SK-N-SH (cell line): Measurements from ENCODE around the gene H2AZ2. TPM values are rescaled to one million over a fixed set of nuclear protein-coding genes. Genes with fewer than 3 reads are reported as not detected.
A peak's percentile ranks its signal among the peaks of the same experiment; 100 is the strongest.
"Not testable (repeated sequence)": the region's sequence is repeated elsewhere in the genome, so short reads cannot be mapped to it uniquely, and the experiment has no call there.

Source experiments
- CTCF ChIA-PET: fragments of 300-600, 350-600 bp; formaldehyde crosslinking; extraction: SDS; loops from one replicate; lab custom pipeline; 2021; lab: Yijun Ruan, JAX
- POLR2A ChIA-PET: fragments of 350-600 bp; sonication (Branson Sonifier 250); formaldehyde crosslinking; extraction: SDS; loops from one replicate; lab custom pipeline; 2020; ENCODE audit warnings: antibody characterized with exemption, inconsistent platforms; lab: Yijun Ruan, JAX
- DNase-seq: peaks from one replicate; pipeline ENCODE4 v3.0.0; 2012
- H2AFZ ChIP-seq: fragments of 200-600 bp; sonication (generic); 2 replicates; pipeline ENCODE4 v1.8.1; 2016; ENCODE audit warnings: antibody characterized with exemption, mild to moderate bottlenecking, low read depth
- H3F3A ChIP-seq: fragments of 200-600 bp; sonication (generic); replicated peaks from 2 replicates; pipeline ENCODE3; 2016; ENCODE audit warnings: antibody characterized with exemption, mild to moderate bottlenecking; ENCODE audit not compliant: insufficient read depth
- H3K27ac ChIP-seq, 2 experiments: fragments of 200-500 bp in 1 of 2; fragments of 200-600 bp in 1 of 2; sonication (Bioruptor generic) in 1 of 2; sonication (generic), shearing (Covaris generic) in 1 of 2; 2 replicates each; pipeline versions ENCODE4 v1.5.1 to v1.6.1; 2014 to 2016; ENCODE audit warnings: low read depth in 2 of 2, inconsistent platforms in 1 of 2, low read length in 1 of 2, mild to moderate bottlenecking in 1 of 2, mixed read lengths in 1 of 2
- H3K27me3 ChIP-seq: fragments of 200-600 bp; sonication (generic), shearing (Covaris generic); 2 replicates; pipeline ENCODE4 v1.6.1; 2016; ENCODE audit warnings: mixed run types; ENCODE audit not compliant: insufficient read depth
- H3K36me3 ChIP-seq, 2 experiments: fragments of 200-500 bp in 1 of 2; fragments of 200-600 bp in 1 of 2; sonication (Bioruptor generic) in 1 of 2; sonication (generic) in 1 of 2; replicated peaks in 1 of 2; 2 replicates each; pipeline versions ENCODE3 to v1.5.1; 2014 to 2016; ENCODE audit warnings: low read length in 1 of 2, mild to moderate bottlenecking in 1 of 2; ENCODE audit not compliant: insufficient read depth in 2 of 2, control insufficient read depth in 1 of 2
- H3K4me1 ChIP-seq, 2 experiments: fragments of 200-500 bp in 1 of 2; fragments of 200-600 bp in 1 of 2; sonication (Bioruptor generic) in 1 of 2; sonication (generic), shearing (Covaris generic) in 1 of 2; 2 replicates each; pipeline versions ENCODE4 v1.5.1 to v1.6.1; 2014 to 2016; ENCODE audit warnings: low read depth in 1 of 2, low read length in 1 of 2, mixed run types in 1 of 2; ENCODE audit not compliant: insufficient read depth in 2 of 2, control insufficient read depth in 1 of 2
- H3K4me2 ChIP-seq: fragments of 200-600 bp; sonication (generic), shearing (Covaris generic); 2 replicates; pipeline ENCODE4 v1.6.1; 2017; ENCODE audit warnings: mixed run types
- H3K4me3 ChIP-seq, 2 experiments: fragments of 200-500 bp in 1 of 2; fragments of 200-600 bp in 1 of 2; sonication (Bioruptor generic) in 1 of 2; sonication (generic), shearing (Covaris generic) in 1 of 2; 2 replicates each; pipeline versions ENCODE4 v1.5.1 to v1.8.1; 2014 to 2016; ENCODE audit warnings: low read depth in 2 of 2, inconsistent platforms in 1 of 2, low read length in 1 of 2, mild to moderate bottlenecking in 1 of 2, mixed read lengths in 1 of 2, moderate library complexity in 1 of 2
- H3K79me2 ChIP-seq: fragments of 200-600 bp; sonication (generic); 2 replicates; pipeline ENCODE4 v1.8.1; 2017; ENCODE audit warnings: mild to moderate bottlenecking; ENCODE audit not compliant: insufficient read depth
- H3K9ac ChIP-seq: fragments of 200-600 bp; sonication (generic); 2 replicates; pipeline ENCODE4 v1.6.1; 2017; ENCODE audit warnings: mixed run types
- H3K9me2 ChIP-seq: fragments of 200-600 bp; sonication (generic); 2 replicates; pipeline ENCODE4 v1.6.1; 2017; ENCODE audit warnings: mixed run types
- H3K9me3 ChIP-seq: fragments of 200-600 bp; sonication (generic); 2 replicates; pipeline ENCODE4 v1.6.1; 2017; ENCODE audit warnings: mixed run types, mild to moderate bottlenecking, moderate library complexity
- H4K20me1 ChIP-seq: fragments of 200-600 bp; sonication (generic); 2 replicates; pipeline ENCODE4 v1.6.1; 2017; ENCODE audit warnings: mild to moderate bottlenecking, mixed run types; ENCODE audit not compliant: insufficient read depth
- CHD2 ChIP-seq: fragments of 150-350 bp; IDR thresholded peaks from 2 replicates; pipeline ENCODE4 v1.6.1; 2018; ENCODE audit warnings: low read length; ENCODE audit not compliant: partially characterized antibody
- ELF1 ChIP-seq: IDR thresholded peaks from 2 replicates; pipeline ENCODE4 v1.4.0; 2012
- EP300 ChIP-seq, 2 experiments: IDR thresholded peaks; 2 replicates each; pipeline versions ENCODE4 v1.4.0 to v1.6.1; 2012; ENCODE audit warnings: borderline replicate concordance in 1 of 2, low read depth in 1 of 2, low read length in 1 of 2
- FOSL2 ChIP-seq: IDR thresholded peaks from 2 replicates; pipeline ENCODE4 v1.4.0; 2012; ENCODE audit warnings: low read depth, mild to moderate bottlenecking, moderate library complexity, borderline replicate concordance
- FOXM1 ChIP-seq: IDR thresholded peaks from 2 replicates; pipeline ENCODE4 v1.4.0; 2012; ENCODE audit warnings: low read depth, mild to moderate bottlenecking
- GABPA ChIP-seq: IDR thresholded peaks from 2 replicates; pipeline ENCODE4 v1.4.0; 2012; ENCODE audit warnings: low read depth, mild to moderate bottlenecking
- MEF2A ChIP-seq: IDR thresholded peaks from 2 replicates; pipeline ENCODE4 v1.4.0; 2012; ENCODE audit warnings: low read depth, borderline replicate concordance
- MXI1 ChIP-seq: IDR thresholded peaks from 2 replicates; pipeline ENCODE4 v1.6.1; 2012; ENCODE audit warnings: mild to moderate bottlenecking, low read depth, low read length, improper control_type of control experiment
- NRF1 ChIP-seq: IDR thresholded peaks from 2 replicates; pipeline ENCODE4 v1.6.1; 2012; ENCODE audit warnings: low read depth, mild to moderate bottlenecking, low read length
- RCOR1 ChIP-seq: fragments of 150-350 bp; IDR thresholded peaks from 2 replicates; pipeline ENCODE4 v1.6.1; 2017; ENCODE audit warnings: antibody characterized with exemption, low read length
- SMC3 ChIP-seq: IDR thresholded peaks from 2 replicates; pipeline ENCODE4 v1.6.1; 2012; ENCODE audit warnings: low read depth, low read length, improper control_type of control experiment
- TCF12 ChIP-seq: IDR thresholded peaks from 2 replicates; pipeline ENCODE4 v1.4.0; 2012
- TEAD4 ChIP-seq: IDR thresholded peaks from 2 replicates; pipeline ENCODE4 v1.4.0; 2012; ENCODE audit warnings: mild to moderate bottlenecking, borderline replicate concordance; ENCODE audit not compliant: insufficient read depth
- YY1 ChIP-seq: IDR thresholded peaks from 2 replicates; pipeline ENCODE4 v1.4.0; 2012; ENCODE audit warnings: low read depth, mild to moderate bottlenecking
- ZBTB33 ChIP-seq: IDR thresholded peaks from 2 replicates; pipeline ENCODE4 v1.4.0; 2012; ENCODE audit warnings: low read depth, borderline replicate concordance
- WGBS: methylation state at CpG from one replicate; pipeline ENCODE4 v1.1.6; 2017; ENCODE audit warnings: low lambda C conversion rate; 5-methylcytosine and 5-hydroxymethylcytosine counted together
- polyA plus RNA-seq, 3 experiments: library from polyadenylated mRNA; depleted of rRNA; stranded (reverse); fragments of >200 nt; gene quantifications; 2 replicates each; pipeline ENCODE4 v1.2.3, GENCODE V29; 2012
- TF ChIP-seq, protein P1 (sequence below): IDR thresholded peaks from 2 replicates; pipeline ENCODE4 v1.4.0; 2012; ENCODE audit warnings: low read depth, borderline replicate concordance
- TF ChIP-seq, protein P2 (sequence below): IDR thresholded peaks from 2 replicates; pipeline ENCODE4; 2012
- TF ChIP-seq, protein P3 (sequence below): IDR thresholded peaks from 2 replicates; pipeline ENCODE4 v1.6.1; 2012; ENCODE audit warnings: mild to moderate bottlenecking, low read depth, low read length, moderate library complexity

H2AZ2 gene
- polyA plus RNA-seq, 1 of the 3 experiments (the other 2 are of a cell fraction) = 389 TPM

DNA sequence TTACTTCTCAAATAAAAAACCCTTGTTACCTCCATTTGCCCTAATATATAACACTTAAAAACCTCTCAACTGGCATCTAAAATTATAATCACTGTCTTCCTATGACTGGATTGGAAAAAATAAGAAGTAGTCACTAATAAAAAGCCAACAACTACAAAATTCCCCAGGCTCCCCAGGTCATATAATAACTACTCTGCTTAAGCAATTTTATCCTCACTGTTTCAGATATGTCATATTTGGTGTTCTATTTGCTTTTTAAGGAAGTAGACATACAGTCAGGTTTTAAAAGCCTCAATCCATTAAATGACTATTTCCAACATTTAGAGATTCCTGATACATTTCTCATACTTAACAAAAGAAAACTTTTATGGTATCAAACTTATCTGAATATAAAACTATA is 2.4 kb downstream of the H2AZ2 start:
- H2AFZ ChIP-seq = no peak overlapping the region; the same call in 1 of the 2 replicates
- peaks cover 68% of the 10 kb centered on the region for H4K20me1 ChIP-seq
- peaks cover 12 to 27% of the 10 kb centered on the region in 2 experiments for H3K36me3 ChIP-seq
- peaks cover 5 to 21% of the 10 kb centered on the region in 2 experiments; a peak in 3 of 4 replicates for H3K4me1 ChIP-seq
- no peak for TF ChIP-seq CHD2
- TF ChIP-seq GABPA = no peak
- TF ChIP-seq FOSL2 = no peak
- TF ChIP-seq, protein P1, sequence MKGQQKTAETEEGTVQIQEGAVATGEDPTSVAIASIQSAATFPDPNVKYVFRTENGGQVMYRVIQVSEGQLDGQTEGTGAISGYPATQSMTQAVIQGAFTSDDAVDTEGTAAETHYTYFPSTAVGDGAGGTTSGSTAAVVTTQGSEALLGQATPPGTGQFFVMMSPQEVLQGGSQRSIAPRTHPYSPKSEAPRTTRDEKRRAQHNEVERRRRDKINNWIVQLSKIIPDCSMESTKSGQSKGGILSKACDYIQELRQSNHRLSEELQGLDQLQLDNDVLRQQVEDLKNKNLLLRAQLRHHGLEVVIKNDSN = no peak
- no peak for TF ChIP-seq ZBTB33
- TF ChIP-seq, protein P2, sequence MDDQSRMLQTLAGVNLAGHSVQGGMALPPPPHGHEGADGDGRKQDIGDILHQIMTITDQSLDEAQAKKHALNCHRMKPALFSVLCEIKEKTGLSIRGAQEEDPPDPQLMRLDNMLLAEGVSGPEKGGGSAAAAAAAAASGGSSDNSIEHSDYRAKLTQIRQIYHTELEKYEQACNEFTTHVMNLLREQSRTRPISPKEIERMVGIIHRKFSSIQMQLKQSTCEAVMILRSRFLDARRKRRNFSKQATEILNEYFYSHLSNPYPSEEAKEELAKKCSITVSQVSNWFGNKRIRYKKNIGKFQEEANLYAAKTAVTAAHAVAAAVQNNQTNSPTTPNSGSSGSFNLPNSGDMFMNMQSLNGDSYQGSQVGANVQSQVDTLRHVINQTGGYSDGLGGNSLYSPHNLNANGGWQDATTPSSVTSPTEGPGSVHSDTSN = no peak
- TF ChIP-seq ELF1 = no peak
- TF ChIP-seq, protein P3, sequence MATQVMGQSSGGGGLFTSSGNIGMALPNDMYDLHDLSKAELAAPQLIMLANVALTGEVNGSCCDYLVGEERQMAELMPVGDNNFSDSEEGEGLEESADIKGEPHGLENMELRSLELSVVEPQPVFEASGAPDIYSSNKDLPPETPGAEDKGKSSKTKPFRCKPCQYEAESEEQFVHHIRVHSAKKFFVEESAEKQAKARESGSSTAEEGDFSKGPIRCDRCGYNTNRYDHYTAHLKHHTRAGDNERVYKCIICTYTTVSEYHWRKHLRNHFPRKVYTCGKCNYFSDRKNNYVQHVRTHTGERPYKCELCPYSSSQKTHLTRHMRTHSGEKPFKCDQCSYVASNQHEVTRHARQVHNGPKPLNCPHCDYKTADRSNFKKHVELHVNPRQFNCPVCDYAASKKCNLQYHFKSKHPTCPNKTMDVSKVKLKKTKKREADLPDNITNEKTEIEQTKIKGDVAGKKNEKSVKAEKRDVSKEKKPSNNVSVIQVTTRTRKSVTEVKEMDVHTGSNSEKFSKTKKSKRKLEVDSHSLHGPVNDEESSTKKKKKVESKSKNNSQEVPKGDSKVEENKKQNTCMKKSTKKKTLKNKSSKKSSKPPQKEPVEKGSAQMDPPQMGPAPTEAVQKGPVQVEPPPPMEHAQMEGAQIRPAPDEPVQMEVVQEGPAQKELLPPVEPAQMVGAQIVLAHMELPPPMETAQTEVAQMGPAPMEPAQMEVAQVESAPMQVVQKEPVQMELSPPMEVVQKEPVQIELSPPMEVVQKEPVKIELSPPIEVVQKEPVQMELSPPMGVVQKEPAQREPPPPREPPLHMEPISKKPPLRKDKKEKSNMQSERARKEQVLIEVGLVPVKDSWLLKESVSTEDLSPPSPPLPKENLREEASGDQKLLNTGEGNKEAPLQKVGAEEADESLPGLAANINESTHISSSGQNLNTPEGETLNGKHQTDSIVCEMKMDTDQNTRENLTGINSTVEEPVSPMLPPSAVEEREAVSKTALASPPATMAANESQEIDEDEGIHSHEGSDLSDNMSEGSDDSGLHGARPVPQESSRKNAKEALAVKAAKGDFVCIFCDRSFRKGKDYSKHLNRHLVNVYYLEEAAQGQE = no peak
- no peak for TF ChIP-seq YY1
- TF ChIP-seq TCF12 = no peak
- no peak for TF ChIP-seq MXI1
- TF ChIP-seq TEAD4 = no peak
- TF ChIP-seq SMC3 = no peak
- no peak for TF ChIP-seq MEF2A
- no peak for TF ChIP-seq EP300 (IDR thresholded peaks at IDR 0.05; ENCODE audit: borderline replicate concordance in 1 of 2, low read depth in 1 of 2, low read length in 1 of 2)
- no peak for TF ChIP-seq FOXM1
- no peak for TF ChIP-seq NRF1
- TF ChIP-seq RCOR1 = no peak
- TF ChIP-seq, all 33 proteins: peak for 0
- DNase-seq = no peak
- Histone ChIP-seq H3K4me3 (peak overlapping the region in 1 of 2 experiments; percentile 82; a peak in 3 of 4 replicates), H3K27me3 (no peaks in the 10 kb centered on the region), H3K4me2 (peak overlapping the region; percentile 78), H3K9ac (peak overlapping the region; percentile 79; the same call in 1 of the 2 replicates), H3K9me3 (no peaks in the 10 kb centered on the region), H3K9me2 (no peaks in the 10 kb centered on the region), H3F3A (peaks cover 47% of the 10 kb centered on the region), H3K27ac (peak overlapping the region in 1 of 2 experiments; percentile 85; a peak in 2 of 4 replicates), H3K79me2 (peaks cover 71% of the 10 kb centered on the region)
- ChIA-PET POLR2A (interaction anchor here (1.2 kb wide), 1 partner anchor 39 kb away, joined by 3 read pairs; no protein-coding TSS in a partner anchor), CTCF (interaction anchor here (0.7 to 2.5 kb wide), 9 partner anchors 12 to 291 kb away, joined by 3 to 9 read pairs (median 4); no protein-coding TSS in a partner anchor)

GRCh38 chr7:44843440-44843839 is 4.4 kb downstream of the H2AZ2 start:
- H3K4me2 ChIP-seq, H2AFZ ChIP-seq, DNase-seq, H3K9ac ChIP-seq, H3K27ac ChIP-seq, H3K4me3 ChIP-seq, POLR2A ChIA-PET, H3K9me3 ChIP-seq, H3K27me3 ChIP-seq, H3K9me2 ChIP-seq: not testable (repeated sequence)
- CTCF ChIA-PET = interaction anchor here (2.5 kb wide), 1 partner anchor 293 kb away, joined by 9 read pairs; no protein-coding TSS in a partner anchor
- WGBS = 97% methylated on average over 5 of the region's 5 CpGs
- Histone ChIP-seq H3K4me1 (peaks cover 2 to 12% of the 10 kb centered on the region in 2 experiments; a peak in 2 of 4 replicates), H4K20me1 (peaks cover 72% of the 10 kb centered on the region), H3K36me3 (peaks cover 19 to 38% of the 10 kb centered on the region in 2 experiments), H3K79me2 (peaks cover 91% of the 10 kb centered on the region), H3F3A (peaks cover 28% of the 10 kb centered on the region)
